K562 (cell line): ENCODE data around the gene TDG. TPM values are rescaled to one million over a fixed set of nuclear protein-coding genes. Genes with fewer than 3 reads are reported as not detected.

Experiments used
- ATAC-seq: fragments of 200-7000 bp; cut with Tn5 transposase; 3 replicates; pipeline ENCODE4 v1.9.1; 2020; ENCODE audit warnings: moderate library complexity
- BruUV-seq: library from RNA; stranded (reverse); fragments of 400-500 nt; replicated peaks from 2 replicates; lab custom pipeline; 2021; lab: Mats Ljungman, UMichigan
- CTCF ChIA-PET: fragments of 300-600 bp; formaldehyde crosslinking; extraction: SDS; loops from one replicate; lab custom pipeline; 2021; ENCODE audit warnings: low intra/inter-chr PET ratio; lab: Yijun Ruan, JAX
- POLR2A ChIA-PET: fragments of 300-600, 350-650 bp; sonication (Branson Sonifier 250); formaldehyde crosslinking; extraction: SDS; loops from one replicate; lab custom pipeline; 2021; ENCODE audit warnings: antibody characterized with exemption, inconsistent platforms; lab: Yijun Ruan, JAX
- DNase-seq, 4 experiments: peaks; one replicate each; pipeline versions ENCODE4 v3.0.0 to v3.0.0-alpha.2; 2011 to 2018; ENCODE audit warnings: low spot score in 3 of 4, mixed read lengths in 3 of 4; ENCODE audit errors: extremely low read depth in 1 of 4
- FAIRE-seq: peaks from 2 replicates; lab custom pipeline; 2011; peaks lifted over from hg19 to GRCh38; lab: Jason Lieb, UNC
- H2AFZ ChIP-seq: 2 replicates; pipeline ENCODE4 v1.6.0; 2011; ENCODE audit warnings: low read depth, low read length, control low read depth, inconsistent platforms
- H3K27ac ChIP-seq: fragments of 200-600 bp; 3 replicates; pipeline ENCODE4 v1.8.0; 2011; ENCODE audit warnings: low read depth, mild to moderate bottlenecking, control low read depth, inconsistent platforms, low read length, moderate library complexity, mixed read lengths; ENCODE audit errors: extremely low read depth
- H3K27me3 ChIP-seq, 2 experiments: fragments of 300-600 bp in 1 of 2; 2 replicates in 1 of 2; 3 replicates in 1 of 2; pipeline versions ENCODE4 v1.6.0 to v1.8.0; 2011; ENCODE audit warnings: inconsistent platforms in 2 of 2, low read length in 2 of 2, mild to moderate bottlenecking in 1 of 2, mixed read lengths in 1 of 2, moderate library complexity in 1 of 2; ENCODE audit not compliant: control insufficient read depth in 2 of 2, insufficient read depth in 2 of 2
- H3K36me3 ChIP-seq: fragments of 300-600 bp; 3 replicates; pipeline ENCODE4 v1.8.0; 2011; ENCODE audit warnings: mild to moderate bottlenecking, low read length, inconsistent platforms; ENCODE audit not compliant: control insufficient read depth, insufficient read depth
- H3K4me1 ChIP-seq, 2 experiments: fragments of 200-600 bp in 1 of 2; replicated peaks in 1 of 2; 2 replicates in 1 of 2; 3 replicates in 1 of 2; pipeline versions ENCODE4 v1.5.1 to v1.8.0; 2011; ENCODE audit warnings: inconsistent platforms in 2 of 2, low read length in 2 of 2, mild to moderate bottlenecking in 1 of 2, mixed read lengths in 1 of 2, moderate library complexity in 1 of 2; ENCODE audit not compliant: control insufficient read depth in 2 of 2, insufficient read depth in 2 of 2
- H3K4me2 ChIP-seq: 2 replicates; pipeline ENCODE4 v1.6.1; 2011; ENCODE audit warnings: low read length, control low read depth, inconsistent platforms, mixed read lengths; ENCODE audit not compliant: insufficient read depth
- H3K4me3 ChIP-seq: fragments of 200-600 bp; sonication (generic), shearing (Covaris generic); 2 replicates; pipeline ENCODE4 v1.5.1; 2016; ENCODE audit warnings: control low read depth, inconsistent platforms
- H3K79me2 ChIP-seq: fragments of 200-600 bp; 3 replicates; pipeline ENCODE4 v1.8.0; 2011; ENCODE audit warnings: low read length, inconsistent platforms; ENCODE audit not compliant: control insufficient read depth, insufficient read depth
- H3K9ac ChIP-seq, 2 experiments: 2 replicates each; pipeline versions ENCODE4 v1.6.0 to v1.6.1; 2011; ENCODE audit warnings: low read depth in 2 of 2, low read length in 2 of 2, control low read depth in 1 of 2, inconsistent platforms in 1 of 2, mild to moderate bottlenecking in 1 of 2, mixed read lengths in 1 of 2; ENCODE audit not compliant: insufficient read depth in 1 of 2
- H3K9me1 ChIP-seq: one replicate; pipeline ENCODE4 v1.6.0; 2011; ENCODE audit warnings: inconsistent platforms, mild to moderate bottlenecking, low read length, moderate library complexity; ENCODE audit not compliant: control insufficient read depth, insufficient read depth
- H3K9me3 ChIP-seq: replicated peaks from 2 replicates; pipeline ENCODE4 v1.5.1; 2011; ENCODE audit warnings: low read depth, low read length, inconsistent platforms; ENCODE audit not compliant: control insufficient read depth, insufficient read depth
- H4K20me1 ChIP-seq: replicated peaks from 2 replicates; pipeline ENCODE4 v1.6.1; 2011; ENCODE audit warnings: low read length, inconsistent platforms, mixed read lengths; ENCODE audit not compliant: control insufficient read depth, insufficient read depth
- ARID2 ChIP-seq: fragments of 450-650 bp; IDR thresholded peaks from 2 replicates; pipeline ENCODE4 v1.6.1; 2017; ENCODE audit warnings: antibody characterized with exemption, mild to moderate bottlenecking
- HDAC3 ChIP-seq: fragments of 450-650 bp; IDR thresholded peaks from 2 replicates; pipeline ENCODE4 v1.6.1; 2018; ENCODE audit warnings: borderline replicate concordance, mild to moderate bottlenecking, moderate library complexity; ENCODE audit not compliant: partially characterized antibody
- MTA3 ChIP-seq: fragments of 450-650 bp; formaldehyde crosslinking; IDR thresholded peaks from 2 replicates; pipeline ENCODE4 v1.6.1; 2017; ENCODE audit warnings: mild to moderate bottlenecking, borderline replicate concordance
- MYC ChIP-seq, 2 experiments: fragments of 250-450 bp in 1 of 2; sonication (Bioruptor Pico) in 1 of 2; IDR thresholded peaks; 2 replicates each; pipeline versions ENCODE4 v1.5.1 to v1.6.1; 2012 to 2021; ENCODE audit warnings: low read depth in 2 of 2, borderline replicate concordance in 1 of 2, improper control_type of control experiment in 1 of 2, low read length in 1 of 2, mild to moderate bottlenecking in 1 of 2, moderate library complexity in 1 of 2
- NFE2L1 ChIP-seq: fragments of 450-650 bp; IDR thresholded peaks from 2 replicates; pipeline ENCODE4 v1.6.1; 2016; ENCODE audit warnings: missing genetic modification characterization, low read depth, mild to moderate bottlenecking, missing compliant biosample characterization, moderate library complexity, borderline replicate concordance
- SUPT5H ChIP-seq: fragments of 450-650 bp; IDR thresholded peaks from 2 replicates; pipeline ENCODE4 v1.6.1; 2016
- ZNF174 ChIP-seq: fragments of 250-450 bp; sonication (Bioruptor Pico); IDR thresholded peaks from 2 replicates; pipeline ENCODE4 v1.4.0; 2020; ENCODE audit warnings: mild to moderate bottlenecking
- ZNF224 ChIP-seq: sonication (generic); formaldehyde crosslinking; IDR thresholded peaks from 2 replicates; pipeline ENCODE4 v1.8.0; 2022; ENCODE audit warnings: mild to moderate bottlenecking, missing genetic modification reagents
- WGBS: fragments of 100-300 bp; shearing (Covaris generic); methylation state at CpG from one replicate; pipeline ENCODE4 v1.1.6; 2016; ENCODE audit warnings: low coverage, mixed read lengths; ENCODE audit not compliant: insufficient coverage; ENCODE audit errors: missing lambda C conversion rate; 5-methylcytosine and 5-hydroxymethylcytosine counted together
- in situ Hi-C: fragments of 300-500 bp; cut with MboI; formaldehyde crosslinking; loops from 4 replicates; pipeline ENCODE4 v1.15.0; 2018; ENCODE audit warnings: inconsistent platforms, mixed read lengths
- intact Hi-C: fragments of 100-400 bp; cut with micrococcal nuclease; formaldehyde crosslinking; loops from 2 replicates; pipeline ENCODE4 v1.14.2; 2022
- polyA plus RNA-seq, 8 experiments: library from polyadenylated mRNA; depleted of rRNA in 4 of 8; stranded (reverse) in 5 of 8; unstranded in 3 of 8; fragments of >200 nt; fragmentation: Nextera tagmentation in 2 of 8; fragmentation: Illumina TruSeq in 1 of 8; extraction: Ambion mirVana in 2 of 8; extraction: Trizol in 1 of 8; gene quantifications; 2 replicates each; pipeline versions ENCODE4 v1.2.1 to v1.2.3, GENCODE V29; 2011 to 2014; ENCODE audit warnings: inconsistent platforms in 1 of 8, missing spikeins in 1 of 8
- total RNA-seq, 7 experiments: library from RNA; depleted of rRNA in 6 of 7; stranded (reverse); fragments of >200 nt in 6 of 7; fragmentation: Illumina TruSeq in 2 of 7; extraction: Trizol in 2 of 7; gene quantifications; 2 replicates each; pipeline versions ENCODE4 v1.2.1 to v1.2.3, GENCODE V29; 2011 to 2021; ENCODE audit warnings: low replicate concordance in 1 of 7
- TF ChIP-seq, protein P1 (sequence below): fragments of 450-650 bp; IDR thresholded peaks from 2 replicates; pipeline ENCODE4 v1.6.1; 2016; ENCODE audit warnings: low read depth, mild to moderate bottlenecking, moderate library complexity
- TF ChIP-seq, protein P2 (sequence below): fragments of 250-450 bp; sonication (Bioruptor Pico); IDR thresholded peaks from 2 replicates; pipeline ENCODE4 v1.6.1; 2021; ENCODE audit warnings: mild to moderate bottlenecking

The TDG gene
- total and polyA plus RNA-seq, 9 of the 15 experiments (the other 6 are each of a cell fraction or from before 2014, with no cell fraction given), result 37.6 to 77.2 (median 64.0) TPM

DNA sequence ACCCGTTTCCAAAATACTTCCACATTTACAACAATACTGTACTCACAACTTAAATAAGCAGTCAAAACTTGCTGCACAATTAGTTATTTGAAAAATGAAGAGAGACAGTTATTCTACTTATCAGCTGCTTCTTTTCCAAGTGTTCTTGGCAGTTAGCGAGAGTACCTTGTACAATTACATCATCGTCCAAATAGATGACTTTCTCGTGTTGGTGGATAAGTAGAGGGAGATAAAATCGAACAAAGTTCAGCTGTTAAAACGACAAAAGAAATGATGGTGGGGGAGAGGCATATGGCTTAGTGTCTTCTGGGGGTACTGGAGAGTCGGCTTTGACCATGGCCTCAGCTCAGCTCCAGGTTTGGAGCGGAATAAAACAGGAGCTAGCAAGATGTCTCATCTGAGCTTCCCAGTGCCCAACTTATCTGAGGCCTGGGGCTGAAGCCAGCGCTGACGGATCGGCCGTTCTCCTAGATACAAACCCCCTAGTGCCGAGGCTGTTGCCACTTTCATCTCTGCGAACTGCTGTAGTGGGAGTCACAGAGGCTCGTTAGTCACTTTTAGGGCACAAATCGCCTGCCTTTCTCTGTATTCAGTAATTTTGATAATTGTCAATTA is 31.7 kb downstream of the TDG start (continued):
- TF ChIP-seq MYC (IDR thresholded peaks at IDR 0.05; ENCODE audit: low read depth, low read length), result 0 out of 2 replicates have a peak, but pooled peaks have one; percentile 7
- TF ChIP-seq MYC (CRISPR knock-in tag; IDR thresholded peaks at IDR 0.05; ENCODE audit: borderline replicate concordance, low read depth), result no peak
- no peak for TF ChIP-seq MTA3
- TF ChIP-seq, all 486 proteins: peak for 16

DNA sequence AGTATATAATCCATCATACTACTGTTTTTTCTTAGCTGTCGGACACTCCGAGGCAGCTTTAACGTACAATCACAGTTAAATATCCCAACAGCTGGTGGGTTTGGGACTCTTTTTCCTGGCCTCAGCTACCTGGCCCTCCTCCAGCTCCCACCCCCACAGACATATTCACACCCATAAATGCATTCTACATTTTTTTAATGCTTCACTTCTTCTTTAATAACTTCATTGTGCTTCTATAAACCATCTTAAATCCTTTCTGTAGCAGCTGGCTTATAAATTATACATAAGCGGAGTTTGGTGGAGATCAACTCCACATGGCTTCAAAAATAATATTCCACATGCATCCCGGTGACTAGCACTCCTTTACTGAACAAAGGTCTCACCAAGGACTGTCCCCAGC is 33.3 kb downstream of the TDG start:
- intact Hi-C loops, result no loop called here
- BruUV-seq, result no TSS peak

More for the DNA sequence above, 33.3 kb downstream of the TDG start:
- H3K4me2 ChIP-seq, result no peak overlapping the region
- H3K9ac ChIP-seq, result no peak overlapping the region
- H3K9me1 ChIP-seq, result no peaks in the 10 kb centered on the region
- CTCF ChIA-PET, result no interaction called here
- DNase-seq (no peak), FAIRE-seq (no peak), ATAC-seq (no peak)
- peaks cover 6 to 14% of the 10 kb centered on the region in 2 experiments; a peak in 4 of 5 replicates for H3K4me1 ChIP-seq
- 60% methylated on average over 5 of the region's 5 CpGs for WGBS
- H2AFZ ChIP-seq, result no peak overlapping the region
- no peaks in the 10 kb centered on the region for H4K20me1 ChIP-seq
- no peaks in the 10 kb centered on the region for H3K9me3 ChIP-seq
- no peaks in the 10 kb centered on the region for H3K36me3 ChIP-seq
- H3K4me3 ChIP-seq, result no peak overlapping the region
- no peaks in the 10 kb centered on the region for H3K79me2 ChIP-seq
- in situ Hi-C loops, result no loop called here
- TF ChIP-seq, protein P1, sequence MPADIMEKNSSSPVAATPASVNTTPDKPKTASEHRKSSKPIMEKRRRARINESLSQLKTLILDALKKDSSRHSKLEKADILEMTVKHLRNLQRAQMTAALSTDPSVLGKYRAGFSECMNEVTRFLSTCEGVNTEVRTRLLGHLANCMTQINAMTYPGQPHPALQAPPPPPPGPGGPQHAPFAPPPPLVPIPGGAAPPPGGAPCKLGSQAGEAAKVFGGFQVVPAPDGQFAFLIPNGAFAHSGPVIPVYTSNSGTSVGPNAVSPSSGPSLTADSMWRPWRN, result no peak
- TF ChIP-seq SUPT5H (no peak), ZNF224 (CRISPR knock-in tag) (no peak), NFE2L1 (tag) (no peak), HDAC3 (no peak), ZNF174 (CRISPR knock-in tag) (no peak), ARID2 (no peak)
- TF ChIP-seq, protein P2, sequence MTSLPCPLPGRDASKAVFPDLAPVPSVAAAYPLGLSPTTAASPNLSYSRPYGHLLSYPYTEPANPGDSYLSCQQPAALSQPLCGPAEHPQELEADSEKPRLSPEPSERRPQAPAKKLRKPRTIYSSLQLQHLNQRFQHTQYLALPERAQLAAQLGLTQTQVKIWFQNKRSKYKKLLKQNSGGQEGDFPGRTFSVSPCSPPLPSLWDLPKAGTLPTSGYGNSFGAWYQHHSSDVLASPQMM, result no peak
- TF ChIP-seq, all 486 proteins: peak for 0
- Histone ChIP-seq H3K27ac (no peak overlapping the region), H3K27me3 (peaks cover 0 to 6% of the 10 kb centered on the region in 2 experiments; a peak in 1 of 5 replicates)
- POLR2A ChIA-PET, result no interaction called here
